ENCODE results near the gene SIM2.

The SIM2 gene

GRCh38 chr21:36724660-36725059 is 25.7 kb downstream of the SIM2 start:
- no peak for TF ChIP-seq CTCF (conservative IDR thresholded peaks at IDR 0.05; ENCODE audit: low read depth, low read length)
- no peak for DNase-seq (ENCODE audit: low read depth)

GRCh38 chr21:36725793-36726386 is 27.0 kb downstream of the SIM2 start:
- no peak for TF ChIP-seq CTCF (conservative IDR thresholded peaks at IDR 0.05; ENCODE audit: low read depth, low read length)
- no peak overlapping the region for H3K4me3 ChIP-seq (ENCODE audit: low read length)
- no peak for DNase-seq (ENCODE audit: low read depth)

More at GRCh38 chr21:36724660-36725059, 25.7 kb downstream of the SIM2 start:
- H3K4me3 ChIP-seq (ENCODE audit: low read length): no peak overlapping the region

- no peak overlapping the region for H3K4me3 ChIP-seq (ENCODE audit: low read length)
- no peak for TF ChIP-seq CTCF (conservative IDR thresholded peaks at IDR 0.05; ENCODE audit: low read depth, low read length)
- DNase-seq (ENCODE audit: low read depth): no peak
Measured at GRCh38 chr21:36727866-36728265, 29.0 kb downstream of the SIM2 start.

GRCh38 chr21:36728371-36729111 is 29.6 kb downstream of the SIM2 start:
- no peak overlapping the region for H3K4me3 ChIP-seq (ENCODE audit: low read length)
- TF ChIP-seq CTCF (conservative IDR thresholded peaks at IDR 0.05; ENCODE audit: low read depth, low read length): no peak
- no peak for DNase-seq (ENCODE audit: low read depth)

GRCh38 chr21:36729310-36729970 is 30.5 kb downstream of the SIM2 start:
- no peak for TF ChIP-seq CTCF (conservative IDR thresholded peaks at IDR 0.05; ENCODE audit: low read depth, low read length)
- DNase-seq (ENCODE audit: low read depth): no peak
- H3K4me3 ChIP-seq (ENCODE audit: low read length): no peak overlapping the region

GRCh38 chr21:36730291-36731281 is 31.7 kb downstream of the SIM2 start:
- no peak for TF ChIP-seq CTCF (conservative IDR thresholded peaks at IDR 0.05; ENCODE audit: low read depth, low read length)
- no peak for DNase-seq (ENCODE audit: low read depth)
- H3K4me3 ChIP-seq (ENCODE audit: low read length): no peak overlapping the region

Measured in retinal pigment epithelial cell (primary cell).